Inferior parietal cortex (tissue), 1 donor: ENCODE data around the gene GSPT2.
"Not testable (repeated sequence)": the region's sequence is repeated elsewhere in the genome, so short reads cannot be mapped to it uniquely, and the experiment has no call there.

Source experiments
- DNase-seq: peaks from one replicate; pipeline ENCODE4 v3.0.0-alpha.2; 2016; ENCODE audit errors: extremely low spot score

GSPT2 gene

GRCh38 chrX:51743179-51743957, at the start of gene GSPT2:
GSPT2 (plus strand) TSS chrX:51743442; CDS start chrX:51743627, 185 bp downstream.
- peak; percentile 50 for DNase-seq

DNA sequence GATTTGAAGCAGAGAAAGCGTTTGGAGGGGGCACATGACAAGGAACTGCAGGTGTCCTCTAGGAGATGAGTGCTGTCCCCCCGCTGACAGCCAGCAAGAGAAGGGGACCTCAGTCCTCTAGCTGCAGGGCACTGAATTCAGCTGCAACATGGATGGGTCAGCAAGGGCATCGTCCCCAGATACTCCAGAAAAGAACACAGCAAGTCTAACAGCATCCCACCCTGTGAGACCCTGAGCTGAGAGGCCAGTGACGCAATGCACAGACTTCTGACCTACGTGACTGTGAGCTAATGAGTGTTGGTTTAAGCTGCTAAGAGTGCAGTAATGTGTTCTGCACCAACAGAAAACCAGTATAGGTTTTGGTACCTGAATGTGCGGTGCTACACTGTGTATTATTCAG, 49.0 kb upstream of the GSPT2 start:
- DNase-seq, result no peak

- DNase-seq, result no peak
Measured at GRCh38 chrX:51697397-51697796, 45.8 kb upstream of the GSPT2 start.

- not testable (repeated sequence) for DNase-seq
Measured at GRCh38 chrX:51710277-51711164, 32.7 kb upstream of the GSPT2 start, which contains the start of gene CENPVL1. CENPVL1 (plus strand) TSS chrX:51710512; CDS start chrX:51710512, 0 bp downstream.

- not testable (repeated sequence) for DNase-seq
Measured at GRCh38 chrX:51712943-51713647, 30.1 kb upstream of the GSPT2 start.

GRCh38 chrX:51728202-51728601, 15.0 kb upstream of the GSPT2 start:
- DNase-seq, result no peak

- DNase-seq, result no peak
Measured at GRCh38 chrX:51737091-51737490, 6.2 kb upstream of the GSPT2 start.

DNA sequence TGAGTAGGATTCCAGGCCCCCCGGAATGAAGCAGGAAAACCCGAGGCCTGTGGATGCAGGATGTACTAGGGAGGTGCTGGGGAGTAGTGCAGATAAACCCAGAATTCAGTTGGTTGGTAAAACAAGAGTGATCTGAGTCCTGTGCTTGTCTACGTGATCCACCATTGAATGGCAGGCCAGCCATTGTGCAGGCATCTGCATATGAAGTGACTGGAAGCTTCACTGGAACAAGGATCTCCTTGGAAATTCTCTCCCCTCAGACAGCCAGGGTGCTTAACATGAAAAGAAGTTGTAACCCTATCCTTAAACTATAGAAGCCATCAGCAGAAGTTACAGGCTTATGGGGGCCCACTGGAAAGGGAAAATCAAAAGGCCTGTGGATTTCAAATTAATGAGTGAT, 656 bp upstream of the GSPT2 start:
- DNase-seq, result no peak

DNA sequence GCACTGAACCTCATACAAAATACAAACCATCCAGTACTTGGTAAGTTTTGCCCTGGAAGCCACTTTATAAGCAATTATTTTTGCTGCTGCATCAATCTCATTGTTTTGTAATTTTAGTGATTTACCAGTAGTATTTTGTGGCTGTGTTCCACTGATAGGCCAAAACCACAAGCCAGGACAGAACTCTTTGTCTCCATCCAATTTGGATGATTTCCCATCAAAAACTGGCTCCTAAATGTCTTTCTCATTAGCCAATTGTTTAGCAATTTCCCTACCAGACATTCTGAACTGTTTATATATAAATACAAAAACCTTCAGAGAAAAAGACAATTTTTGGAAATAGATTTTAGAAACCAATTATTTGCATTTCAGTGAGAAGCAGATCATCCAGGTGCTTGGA, 4.4 kb downstream of the GSPT2 start:
- DNase-seq, result no peak

DNA sequence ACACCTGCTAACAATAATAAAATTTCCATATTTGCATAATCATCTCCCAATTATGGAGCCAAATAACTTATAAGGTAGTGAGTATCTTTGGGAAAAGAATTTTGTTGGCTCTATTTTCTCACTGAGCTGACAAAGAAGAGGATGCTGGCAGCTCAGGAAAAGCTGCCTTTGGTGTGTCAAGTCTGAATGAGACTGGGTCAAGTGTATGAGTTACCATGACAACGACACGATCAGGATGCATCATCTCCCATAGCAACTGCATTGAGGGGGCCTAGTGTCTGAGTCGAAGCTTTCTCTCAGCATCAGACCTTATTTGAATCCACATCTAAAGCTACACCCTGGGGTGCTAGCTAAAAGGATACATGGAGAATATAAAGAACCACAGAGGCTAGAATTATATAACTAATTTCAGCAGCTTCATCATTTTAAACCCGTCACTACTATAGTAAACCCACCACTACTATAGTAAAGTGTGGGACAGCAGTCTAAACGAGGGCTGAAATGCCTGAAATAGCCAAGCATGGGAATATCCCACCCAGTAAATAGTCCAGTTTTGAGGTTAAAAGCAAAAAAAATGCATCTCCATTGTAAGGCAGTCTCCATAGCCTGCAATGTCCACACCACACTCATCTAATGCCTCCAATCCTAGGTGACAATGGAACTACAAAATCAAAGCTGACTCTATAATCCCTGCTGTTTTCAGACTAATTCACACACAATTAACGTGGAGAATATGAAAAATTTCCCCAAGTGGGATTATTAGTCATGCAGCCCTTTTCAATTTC, 16.0 kb downstream of the GSPT2 start:
- DNase-seq, result peak; percentile 16

DNA sequence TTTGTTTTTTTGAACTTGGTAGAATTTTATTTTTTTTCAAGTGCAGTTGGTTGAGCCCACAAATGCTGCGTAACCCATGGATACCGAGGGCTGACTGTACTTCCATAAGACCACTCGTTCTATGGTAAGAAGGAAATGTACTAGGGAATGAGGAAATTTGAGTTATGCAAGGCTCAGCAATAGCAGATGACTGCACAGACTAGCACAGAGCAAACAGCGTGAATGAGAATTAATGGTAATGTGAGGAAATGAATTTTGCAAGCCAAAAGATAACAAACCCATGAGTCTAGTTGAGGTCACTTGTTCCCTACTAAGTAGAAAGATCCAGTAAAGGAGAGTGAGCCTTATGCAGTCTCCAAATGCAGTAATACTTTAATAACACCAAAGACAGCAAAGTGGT, 17.4 kb downstream of the GSPT2 start:
- no peak for DNase-seq

DNA sequence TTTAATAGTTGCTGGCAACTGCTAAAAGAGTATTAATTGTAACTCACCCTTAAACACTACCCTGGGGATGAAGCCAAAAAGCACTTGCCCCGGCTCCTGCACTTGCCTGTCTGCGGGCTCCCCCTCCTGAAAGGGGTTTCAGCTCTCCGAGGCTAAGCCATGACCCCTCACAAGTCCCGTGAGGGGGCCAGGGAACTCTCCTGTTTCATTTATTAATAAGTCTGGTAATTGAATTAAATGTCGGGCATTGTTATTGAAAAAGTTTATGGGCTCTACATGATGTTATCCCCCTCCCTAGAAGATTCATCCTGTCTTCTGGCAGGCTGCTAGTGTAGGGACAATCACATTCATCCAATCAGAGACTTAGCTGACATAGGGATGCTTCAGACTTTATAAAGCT, 23.3 kb downstream of the GSPT2 start:
- DNase-seq, result no peak

GRCh38 chrX:51776851-51777250, 33.6 kb downstream of the GSPT2 start:
- no peak for DNase-seq

DNA sequence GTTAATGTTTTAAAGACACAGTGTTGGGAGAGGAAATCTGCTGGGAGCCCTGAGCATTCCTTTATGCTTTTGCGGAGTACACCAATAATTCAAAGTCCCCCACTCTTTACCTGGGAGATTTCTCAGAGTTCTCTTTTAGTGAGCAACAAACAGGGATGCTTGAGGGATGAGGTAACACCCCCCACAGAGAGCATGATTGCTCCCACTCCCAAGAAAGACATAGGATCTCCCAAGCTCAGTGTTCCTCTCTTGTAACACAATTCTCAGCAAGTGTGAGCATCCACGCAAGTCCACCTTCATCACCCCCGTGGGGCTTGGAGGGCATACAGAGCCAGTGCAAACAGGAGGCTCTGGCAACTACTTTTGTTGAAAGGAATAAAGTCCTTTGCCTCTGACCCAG, 36.1 kb downstream of the GSPT2 start:
- no peak for DNase-seq

DNA sequence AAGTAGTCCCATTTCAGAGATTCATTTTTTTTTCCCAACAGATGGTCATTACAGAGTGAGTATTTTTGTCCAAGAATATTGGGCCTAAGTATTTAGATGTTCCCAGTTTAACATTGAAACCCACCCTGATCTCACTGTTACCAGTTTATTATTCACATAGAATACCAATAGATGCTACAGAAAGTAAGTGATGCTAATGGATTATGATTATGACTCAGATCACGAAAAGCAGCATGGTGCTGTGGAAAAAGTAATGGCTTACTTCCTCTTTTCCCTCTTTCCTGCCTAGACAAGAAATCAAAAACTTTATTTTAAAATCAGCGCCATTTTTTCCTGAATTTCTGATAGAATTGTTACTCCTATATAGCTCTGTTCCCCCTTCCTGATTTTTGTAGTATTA, 51.9 kb downstream of the GSPT2 start:
- no peak for DNase-seq
